ENCODE data around the gene TDRD12.
"Not testable (repeated sequence)": the region's sequence is repeated elsewhere in the genome, so short reads cannot be mapped to it uniquely, and the experiment has no call there.

DNA sequence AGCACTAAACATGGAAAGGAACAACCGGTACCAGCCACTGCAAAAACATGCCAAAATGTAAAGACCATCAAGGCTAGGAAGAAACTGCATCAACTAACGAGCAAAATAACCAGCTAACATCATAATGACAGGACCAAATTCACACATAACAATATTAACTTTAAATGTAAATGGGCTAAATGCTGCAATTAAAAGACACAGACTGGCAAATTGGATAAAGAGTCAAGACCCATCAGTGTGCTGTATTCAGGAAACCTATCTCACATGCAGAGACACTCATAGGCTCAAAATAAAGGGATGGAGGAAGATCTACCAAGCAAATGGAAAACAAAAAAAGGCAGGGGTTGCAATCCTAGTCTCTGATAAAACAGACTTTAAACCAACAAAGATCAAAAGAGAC, 128.5 kb downstream of the TDRD12 start:
- TF ChIP-seq CTCF, POLR2A (IDR thresholded peaks at IDR 0.05): not testable (repeated sequence)
